ENCODE data around the gene ALDOB. TPM values are rescaled to one million over a fixed set of nuclear protein-coding genes. Genes with fewer than 3 reads are reported as not detected.

The ALDOB gene
- total RNA-seq, 2 donors from 2014 or later = not detected

DNA sequence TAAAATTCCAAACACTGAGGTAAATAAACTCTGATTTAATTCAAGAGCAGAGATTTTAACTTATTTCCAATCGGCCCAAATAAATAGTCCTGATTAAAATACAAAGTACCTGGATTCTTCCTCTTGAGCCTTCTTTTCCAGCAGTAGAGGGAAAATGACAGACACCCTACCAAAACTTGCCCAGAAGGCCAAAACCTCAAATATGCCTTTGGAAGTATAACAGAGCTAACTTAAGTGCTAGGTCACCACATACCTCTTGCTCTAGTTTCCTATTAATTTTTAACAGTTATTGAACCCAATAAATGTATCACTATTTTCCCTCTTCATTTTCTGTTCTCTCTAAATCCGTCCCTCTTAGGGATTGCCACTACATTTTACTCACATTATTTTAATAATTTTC is 52.2 kb downstream of the ALDOB start:
- Histone ChIP-seq H3K27me3 (replicated peaks; ENCODE audit: insufficient read depth) (no peaks in the 10 kb centered on the region), H3K4me1 (ENCODE audit: control insufficient read depth in 1 of 2, low read depth in 2 of 2) (no peaks in the 10 kb centered on the region), H3K27ac (no peak overlapping the region), H3K36me3 (no peaks in the 10 kb centered on the region), H3K4me3 (no peak overlapping the region), H3K9me3 (peaks cover 12% of the 10 kb centered on the region)
- TF ChIP-seq, protein P1, sequence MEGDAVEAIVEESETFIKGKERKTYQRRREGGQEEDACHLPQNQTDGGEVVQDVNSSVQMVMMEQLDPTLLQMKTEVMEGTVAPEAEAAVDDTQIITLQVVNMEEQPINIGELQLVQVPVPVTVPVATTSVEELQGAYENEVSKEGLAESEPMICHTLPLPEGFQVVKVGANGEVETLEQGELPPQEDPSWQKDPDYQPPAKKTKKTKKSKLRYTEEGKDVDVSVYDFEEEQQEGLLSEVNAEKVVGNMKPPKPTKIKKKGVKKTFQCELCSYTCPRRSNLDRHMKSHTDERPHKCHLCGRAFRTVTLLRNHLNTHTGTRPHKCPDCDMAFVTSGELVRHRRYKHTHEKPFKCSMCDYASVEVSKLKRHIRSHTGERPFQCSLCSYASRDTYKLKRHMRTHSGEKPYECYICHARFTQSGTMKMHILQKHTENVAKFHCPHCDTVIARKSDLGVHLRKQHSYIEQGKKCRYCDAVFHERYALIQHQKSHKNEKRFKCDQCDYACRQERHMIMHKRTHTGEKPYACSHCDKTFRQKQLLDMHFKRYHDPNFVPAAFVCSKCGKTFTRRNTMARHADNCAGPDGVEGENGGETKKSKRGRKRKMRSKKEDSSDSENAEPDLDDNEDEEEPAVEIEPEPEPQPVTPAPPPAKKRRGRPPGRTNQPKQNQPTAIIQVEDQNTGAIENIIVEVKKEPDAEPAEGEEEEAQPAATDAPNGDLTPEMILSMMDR (IDR thresholded peaks at IDR 0.05) = no peak
- ATAC-seq (ENCODE audit: insufficient number of reproducible peaks, low FRiP score, low read depth) (no peak), DNase-seq (ENCODE audit: low spot score) (no peak)

DNA sequence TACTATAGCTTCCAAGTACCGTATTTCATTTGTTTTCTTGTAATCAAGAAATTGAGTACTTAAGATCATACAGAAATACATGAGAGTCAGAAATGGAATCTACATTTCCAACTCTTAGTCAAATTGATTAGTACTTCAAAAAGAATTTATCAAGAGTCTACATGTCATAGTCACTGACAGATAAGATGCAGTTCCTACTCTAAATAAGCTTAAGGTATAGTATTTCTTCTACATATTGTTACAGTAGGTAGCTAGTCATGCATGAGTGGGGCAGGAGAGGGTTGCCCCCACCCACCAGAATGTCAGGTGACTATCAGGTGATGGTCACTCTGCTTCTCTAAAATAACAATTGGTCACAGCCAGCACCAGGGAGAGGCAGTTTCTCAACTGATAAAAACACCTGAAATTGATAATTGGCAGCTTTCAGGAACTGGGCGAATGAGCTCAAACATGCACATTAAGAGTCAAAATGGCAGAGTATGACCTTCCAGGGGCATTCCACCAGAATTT is 53.7 kb downstream of the ALDOB start:
- H3K9me3 ChIP-seq = peaks cover 12% of the 10 kb centered on the region
- H3K27me3 ChIP-seq (replicated peaks; ENCODE audit: insufficient read depth) = no peaks in the 10 kb centered on the region
- no peak overlapping the region for H3K27ac ChIP-seq
- no peak overlapping the region for H3K4me3 ChIP-seq
- H3K36me3 ChIP-seq = no peaks in the 10 kb centered on the region
- no peaks in the 10 kb centered on the region for H3K4me1 ChIP-seq (ENCODE audit: control insufficient read depth in 1 of 2, low read depth in 2 of 2)
- TF ChIP-seq, protein P1 (IDR thresholded peaks at IDR 0.05) = no peak
- DNase-seq (ENCODE audit: low spot score) (no peak), ATAC-seq (ENCODE audit: insufficient number of reproducible peaks, low FRiP score, low read depth) (no peak)

DNA sequence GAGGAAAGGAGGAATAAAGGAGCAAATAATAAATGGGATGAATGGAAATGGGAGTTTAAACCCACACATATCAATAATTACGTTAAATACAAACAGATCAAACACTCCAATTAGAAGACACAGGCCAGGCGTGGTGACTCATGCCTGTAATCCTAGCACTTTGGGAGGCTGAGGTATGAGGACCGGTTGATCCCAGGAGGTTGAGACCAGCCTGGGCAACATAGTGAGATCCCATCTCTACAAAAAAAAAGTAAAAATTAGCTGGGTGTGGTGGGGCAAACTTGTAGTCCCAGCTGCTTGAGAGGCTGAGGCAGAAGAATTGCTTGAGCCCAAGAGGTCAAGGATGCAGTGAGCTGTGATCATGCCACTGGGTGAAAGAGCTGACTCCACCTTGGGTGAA is 54.5 kb downstream of the ALDOB start:
- DNase-seq (ENCODE audit: low spot score) (no peak), ATAC-seq (ENCODE audit: insufficient number of reproducible peaks, low FRiP score, low read depth) (no peak)
- H3K36me3 ChIP-seq = no peaks in the 10 kb centered on the region
- H3K9me3 ChIP-seq = peaks cover 12% of the 10 kb centered on the region
- TF ChIP-seq, protein P1 (IDR thresholded peaks at IDR 0.05) = no peak
- no peaks in the 10 kb centered on the region for H3K27me3 ChIP-seq (replicated peaks; ENCODE audit: insufficient read depth)
- no peak overlapping the region for H3K27ac ChIP-seq
- no peak overlapping the region for H3K4me3 ChIP-seq
- no peaks in the 10 kb centered on the region for H3K4me1 ChIP-seq (ENCODE audit: control insufficient read depth in 1 of 2, low read depth in 2 of 2)

DNA sequence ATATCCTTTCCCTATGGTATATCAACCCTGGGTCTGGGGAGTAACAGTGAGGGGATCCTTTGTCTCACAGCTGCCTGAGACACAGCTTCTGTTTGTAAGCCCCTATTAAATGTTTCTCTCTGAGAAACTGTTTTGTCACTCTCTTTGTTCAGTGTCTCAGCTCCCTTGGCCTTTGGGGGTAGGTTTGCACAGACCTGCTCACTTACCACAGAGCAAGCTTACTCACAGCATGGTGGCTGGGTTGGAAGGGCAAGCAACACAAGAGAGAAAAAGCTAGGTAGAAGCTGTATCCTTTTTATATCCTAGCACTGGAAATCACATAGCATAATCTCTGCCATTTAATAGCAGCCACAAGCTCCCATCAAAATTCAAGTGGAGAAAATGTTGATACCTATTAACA is 55.3 kb downstream of the ALDOB start:
- H3K4me1 ChIP-seq (ENCODE audit: control insufficient read depth in 1 of 2, low read depth in 2 of 2) = no peaks in the 10 kb centered on the region
- TF ChIP-seq, protein P1 (IDR thresholded peaks at IDR 0.05) = no peak
- no peak overlapping the region for H3K27ac ChIP-seq
- DNase-seq (ENCODE audit: low spot score) = no peak
- H3K4me3 ChIP-seq = no peak overlapping the region
- peaks cover 11% of the 10 kb centered on the region for H3K9me3 ChIP-seq
- no peaks in the 10 kb centered on the region for H3K36me3 ChIP-seq
- H3K27me3 ChIP-seq (replicated peaks; ENCODE audit: insufficient read depth) = no peaks in the 10 kb centered on the region
- no peak for ATAC-seq (ENCODE audit: insufficient number of reproducible peaks, low FRiP score, low read depth)

DNA sequence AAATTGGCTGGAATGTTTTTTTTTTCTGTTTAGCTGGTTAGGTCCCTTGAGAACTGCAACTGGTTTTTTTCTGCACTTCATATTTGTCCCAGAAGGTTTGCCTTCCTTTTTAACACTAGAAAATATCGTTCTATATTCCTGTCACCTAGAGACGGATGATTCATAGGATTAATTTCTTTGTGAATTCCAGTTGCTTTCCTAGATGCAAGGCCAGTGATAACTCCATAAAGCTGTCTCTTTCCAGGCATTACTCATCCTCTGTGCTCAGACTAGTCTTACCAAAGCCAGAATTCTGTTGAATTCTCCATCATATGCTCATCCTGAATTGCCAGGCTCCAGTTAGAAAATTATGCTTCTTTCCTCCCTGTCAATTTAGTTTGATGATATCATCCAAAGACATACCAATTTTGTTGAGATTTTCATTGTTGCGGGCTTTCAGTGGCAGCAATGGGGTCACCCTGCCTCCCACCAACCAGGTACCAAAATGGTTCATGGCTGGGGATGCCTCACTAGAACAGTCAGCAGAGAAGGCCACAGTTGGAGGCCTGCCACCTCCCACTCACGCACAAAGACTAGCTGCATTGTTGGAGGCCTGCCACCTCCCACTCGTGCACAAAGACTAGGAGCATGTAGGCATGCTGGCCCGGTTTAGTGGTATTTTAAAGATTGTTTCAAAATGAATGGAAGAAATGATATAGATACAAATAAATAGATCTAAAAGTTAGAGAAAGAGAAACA is 59.3 kb downstream of the ALDOB start:
- ATAC-seq (ENCODE audit: insufficient number of reproducible peaks, low FRiP score, low read depth) (no peak), DNase-seq (ENCODE audit: low spot score) (no peak)
- Histone ChIP-seq H3K9me3 (no peaks in the 10 kb centered on the region), H3K4me3 (no peak overlapping the region), H3K27me3 (replicated peaks; ENCODE audit: insufficient read depth) (no peaks in the 10 kb centered on the region), H3K36me3 (no peaks in the 10 kb centered on the region), H3K4me1 (ENCODE audit: control insufficient read depth in 1 of 2, low read depth in 2 of 2) (no peaks in the 10 kb centered on the region), H3K27ac (no peak overlapping the region)
- TF ChIP-seq, protein P1 (IDR thresholded peaks at IDR 0.05) = no peak

Data from thoracic aorta (tissue), 2 donors.